Fibroblast of villous mesenchyme (primary cell): Measurements from ENCODE around the gene GAD1. TPM values are rescaled to one million over a fixed set of nuclear protein-coding genes. Genes with fewer than 3 reads are reported as not detected.
A peak's percentile ranks its signal among the peaks of the same experiment; 100 is the strongest.

Experiments
- DNase-seq: peaks from one replicate; pipeline ENCODE4 v3.0.0-alpha.2; 2010; ENCODE audit warnings: low read depth
- H3K4me3 ChIP-seq: 2 replicates; pipeline ENCODE4 v1.5.1; 2011; ENCODE audit warnings: low read depth, mild to moderate bottlenecking, low read length
- total RNA-seq: library from RNA; depleted of rRNA; stranded (reverse); fragments of >200 nt; gene quantifications from 2 replicates; pipeline ENCODE4 v1.2.3, GENCODE V29; 2012
- TF ChIP-seq, protein P1 (sequence below): IDR thresholded peaks from 2 replicates; pipeline ENCODE4 v1.5.1; 2012; ENCODE audit warnings: low read depth, mild to moderate bottlenecking, low read length; ENCODE audit not compliant: insufficient read depth

The GAD1 gene
- total RNA-seq, 1 donor: not detected

DNA sequence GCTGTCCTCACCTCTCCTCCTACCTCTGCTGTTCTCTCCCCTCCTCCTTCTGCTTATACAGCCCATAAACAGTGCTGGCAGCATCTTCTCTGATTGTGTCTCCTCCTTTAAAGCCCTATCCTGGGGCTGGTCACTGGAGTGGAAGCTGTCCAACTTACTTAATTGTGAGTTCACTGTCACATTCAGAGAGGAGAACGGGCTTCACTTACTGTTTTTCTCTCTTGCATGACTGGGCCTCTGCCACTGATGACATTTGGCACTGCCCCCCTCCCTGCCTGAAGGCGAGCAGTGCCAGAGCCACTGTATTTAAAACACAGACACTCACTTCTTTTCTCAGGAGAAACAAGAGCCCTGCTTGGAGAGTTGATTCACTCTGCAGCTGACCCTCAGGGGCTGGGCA lies 12.3 kb downstream of the GAD1 start:
- TF ChIP-seq, protein P1, sequence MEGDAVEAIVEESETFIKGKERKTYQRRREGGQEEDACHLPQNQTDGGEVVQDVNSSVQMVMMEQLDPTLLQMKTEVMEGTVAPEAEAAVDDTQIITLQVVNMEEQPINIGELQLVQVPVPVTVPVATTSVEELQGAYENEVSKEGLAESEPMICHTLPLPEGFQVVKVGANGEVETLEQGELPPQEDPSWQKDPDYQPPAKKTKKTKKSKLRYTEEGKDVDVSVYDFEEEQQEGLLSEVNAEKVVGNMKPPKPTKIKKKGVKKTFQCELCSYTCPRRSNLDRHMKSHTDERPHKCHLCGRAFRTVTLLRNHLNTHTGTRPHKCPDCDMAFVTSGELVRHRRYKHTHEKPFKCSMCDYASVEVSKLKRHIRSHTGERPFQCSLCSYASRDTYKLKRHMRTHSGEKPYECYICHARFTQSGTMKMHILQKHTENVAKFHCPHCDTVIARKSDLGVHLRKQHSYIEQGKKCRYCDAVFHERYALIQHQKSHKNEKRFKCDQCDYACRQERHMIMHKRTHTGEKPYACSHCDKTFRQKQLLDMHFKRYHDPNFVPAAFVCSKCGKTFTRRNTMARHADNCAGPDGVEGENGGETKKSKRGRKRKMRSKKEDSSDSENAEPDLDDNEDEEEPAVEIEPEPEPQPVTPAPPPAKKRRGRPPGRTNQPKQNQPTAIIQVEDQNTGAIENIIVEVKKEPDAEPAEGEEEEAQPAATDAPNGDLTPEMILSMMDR: no peak
- DNase-seq: no peak
- H3K4me3 ChIP-seq: no peak overlapping the region

DNA sequence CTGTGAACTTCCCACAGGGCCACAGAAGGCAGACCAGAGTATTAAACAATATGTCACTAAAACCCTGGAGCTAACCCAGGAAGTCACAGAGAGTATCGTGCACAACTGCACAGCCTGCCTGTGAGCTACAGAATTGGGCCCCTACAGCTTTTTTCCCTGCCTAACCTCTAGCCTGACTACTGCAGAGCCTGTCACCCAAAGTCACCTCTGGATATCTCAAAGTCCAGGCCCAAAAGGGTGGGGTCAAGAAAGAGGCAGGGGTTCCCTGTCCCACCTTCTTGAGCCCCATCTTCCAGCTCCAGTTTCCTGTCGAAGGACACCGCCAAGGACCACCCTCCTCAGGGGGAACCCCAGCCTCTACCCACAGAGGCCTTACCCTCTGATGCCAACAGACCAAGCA lies 13.5 kb downstream of the GAD1 start:
- TF ChIP-seq, protein P1: no peak
- no peak overlapping the region for H3K4me3 ChIP-seq

DNA sequence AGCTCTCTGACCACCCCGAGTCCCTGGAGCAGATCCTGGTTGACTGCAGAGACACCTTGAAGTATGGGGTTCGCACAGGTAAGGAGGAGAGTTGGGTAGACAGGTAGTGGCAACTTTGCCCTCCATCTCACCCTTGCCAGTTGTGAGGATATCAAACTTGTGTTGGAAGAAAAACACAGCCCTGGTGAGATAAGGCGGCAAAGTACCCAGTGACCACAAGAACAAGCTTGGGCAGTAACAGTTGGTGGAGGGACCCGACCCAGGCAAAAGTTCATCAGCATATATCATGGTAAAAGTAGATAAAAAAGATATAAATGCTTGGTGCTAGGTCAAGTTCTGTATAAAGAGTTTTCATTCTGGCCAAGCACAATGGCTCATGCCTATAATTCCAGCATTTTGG lies 14.4 kb downstream of the GAD1 start:
- TF ChIP-seq, protein P1: no peak
- no peak overlapping the region for H3K4me3 ChIP-seq
- DNase-seq: no peak

More for the DNA sequence above, 13.5 kb downstream of the GAD1 start:
- DNase-seq: no peak

DNA sequence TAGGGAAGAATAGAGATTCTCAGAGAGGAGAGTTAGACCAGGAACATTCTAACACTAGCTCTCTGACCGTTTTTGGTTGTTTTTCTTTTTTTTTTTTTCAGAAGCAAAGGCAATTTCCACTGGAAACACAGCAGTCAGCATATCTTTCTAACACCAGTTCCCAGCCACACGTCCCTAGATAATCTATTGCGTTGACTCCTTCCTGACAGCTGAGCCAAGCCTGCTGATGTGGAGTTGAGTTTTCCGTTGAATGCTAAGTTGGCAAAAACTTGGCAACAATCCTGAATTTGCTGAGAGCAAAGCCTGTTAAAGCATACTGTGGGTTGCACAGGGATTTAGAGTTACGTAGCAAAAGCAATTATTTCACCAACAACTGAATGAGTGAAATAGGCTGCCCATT lies 19.3 kb downstream of the GAD1 start:
- H3K4me3 ChIP-seq: no peak overlapping the region
- TF ChIP-seq, protein P1: no peak
- no peak for DNase-seq

DNA sequence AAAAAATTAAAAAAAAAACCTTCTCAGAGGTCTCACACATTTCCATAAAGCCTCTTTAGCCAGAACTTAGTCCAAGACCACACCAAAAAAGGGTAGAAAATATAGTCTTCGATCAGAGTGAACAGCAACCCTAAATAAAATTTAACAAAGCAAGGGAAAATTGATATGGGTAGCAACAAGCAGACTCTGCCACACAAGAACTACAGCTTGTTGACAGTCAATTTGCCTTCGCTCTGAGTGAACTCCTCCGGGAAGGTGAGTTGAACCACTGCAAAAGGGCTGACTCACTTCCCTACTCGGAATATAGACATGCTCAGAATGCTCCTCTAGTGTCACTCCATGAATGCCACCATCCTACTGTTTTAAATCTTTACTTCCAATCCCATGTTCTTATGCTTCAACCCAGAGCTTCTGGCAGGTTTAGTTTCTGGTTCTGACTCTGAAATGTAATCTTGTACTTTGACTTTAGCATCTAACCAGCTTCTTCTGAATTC lies 24.1 kb downstream of the GAD1 start:
- no peak for DNase-seq
- TF ChIP-seq, protein P1: no peak
- no peak overlapping the region for H3K4me3 ChIP-seq

DNA sequence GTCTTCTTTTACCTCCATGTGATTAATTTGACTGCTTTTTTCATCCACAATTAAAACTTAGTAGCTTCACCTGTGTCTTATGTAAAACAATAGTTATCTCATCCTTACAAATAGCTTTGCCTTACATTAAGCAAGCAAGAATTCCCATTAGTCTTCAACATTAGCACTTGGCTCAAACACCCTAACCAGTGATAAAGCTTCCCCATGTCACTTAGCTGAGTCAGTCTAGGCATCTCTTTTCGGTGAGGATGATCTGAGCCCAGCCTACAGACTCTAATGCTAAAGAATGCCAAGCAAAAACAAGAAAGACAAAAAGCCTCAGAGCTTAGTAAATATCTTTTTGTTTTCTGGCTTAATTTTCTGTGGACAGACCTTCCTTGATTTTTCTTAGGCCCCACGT lies 26.1 kb downstream of the GAD1 start:
- DNase-seq: no peak

DNA sequence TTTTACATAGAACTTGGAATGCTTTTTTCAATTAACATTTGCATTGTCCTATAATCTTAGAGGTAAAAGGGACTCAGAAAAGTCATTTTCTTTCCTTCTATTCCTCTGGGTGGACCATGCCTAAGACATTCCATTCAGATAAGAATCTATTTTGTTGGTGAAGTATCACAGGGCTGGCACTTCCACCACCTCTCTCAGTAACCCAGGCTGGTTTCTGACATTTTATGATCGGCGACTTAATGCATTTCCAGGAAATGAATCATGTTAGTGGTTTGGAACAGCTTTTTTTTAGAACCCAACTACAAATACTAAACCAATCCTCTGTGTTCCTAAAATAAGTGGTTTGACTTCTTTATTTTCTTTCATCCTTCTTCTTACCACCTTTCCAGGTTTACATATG lies 27.0 kb downstream of the GAD1 start:
- no peak overlapping the region for H3K4me3 ChIP-seq
- peak; percentile 19 for DNase-seq
- TF ChIP-seq, protein P1: no peak

More for the DNA sequence above, 26.1 kb downstream of the GAD1 start:
- no peak overlapping the region for H3K4me3 ChIP-seq
- TF ChIP-seq, protein P1: no peak
